ENCODE data around the gene SLC16A14.
"Not testable (repeated sequence)": the region's sequence is repeated elsewhere in the genome, so short reads cannot be mapped to it uniquely, and the experiment has no call there.

The SLC16A14 gene

GRCh38 chr2:230068651-230069055 lies at the start of gene SLC16A14:
Gene SLC16A14 (minus strand): TSS chr2:230068924. CDS start chr2:230059352, 9,572 bp downstream.
- DNase-seq (ENCODE audit: low read depth, low spot score) = no peak

- DNase-seq (ENCODE audit: low read depth, low spot score) = no peak
Observed at GRCh38 chr2:230106771-230107170, 38.0 kb upstream of the SLC16A14 start.

- DNase-seq (ENCODE audit: low read depth, low spot score) = not testable (repeated sequence)
Observed at GRCh38 chr2:230101967-230102366, 33.2 kb upstream of the SLC16A14 start.

GRCh38 chr2:230097841-230098240 lies 29.1 kb upstream of the SLC16A14 start:
- no peak for DNase-seq (ENCODE audit: low read depth, low spot score)

- no peak for DNase-seq (ENCODE audit: low read depth, low spot score)
Observed at GRCh38 chr2:230097424-230097823, 28.7 kb upstream of the SLC16A14 start.

- no peak for DNase-seq (ENCODE audit: low read depth, low spot score)
Observed at GRCh38 chr2:230090967-230091366, 22.2 kb upstream of the SLC16A14 start.

- no peak for DNase-seq (ENCODE audit: low read depth, low spot score)
Observed at GRCh38 chr2:230085201-230085600, 16.5 kb upstream of the SLC16A14 start.

GRCh38 chr2:230077851-230078547 lies 9.3 kb upstream of the SLC16A14 start:
- DNase-seq (ENCODE audit: low read depth, low spot score) = no peak

GRCh38 chr2:230076819-230077218 lies 8.1 kb upstream of the SLC16A14 start:
- no peak for DNase-seq (ENCODE audit: low read depth, low spot score)

- DNase-seq (ENCODE audit: low read depth, low spot score) = no peak
Observed at GRCh38 chr2:230075988-230076631, 7.4 kb upstream of the SLC16A14 start.

GRCh38 chr2:230071421-230071820 lies 2.7 kb upstream of the SLC16A14 start:
- no peak for DNase-seq (ENCODE audit: low read depth, low spot score)

GRCh38 chr2:230069402-230069801 lies 678 bp upstream of the SLC16A14 start:
- no peak for DNase-seq (ENCODE audit: low read depth, low spot score)

GRCh38 chr2:230068016-230068650 lies 591 bp downstream of the SLC16A14 start:
- no peak for DNase-seq (ENCODE audit: low read depth, low spot score)

GRCh38 chr2:230060672-230061293 lies 7.9 kb downstream of the SLC16A14 start:
- no peak for DNase-seq (ENCODE audit: low read depth, low spot score)

- DNase-seq (ENCODE audit: low read depth, low spot score) = no peak
Observed at GRCh38 chr2:230053753-230054478, 14.8 kb downstream of the SLC16A14 start.

GRCh38 chr2:230052299-230052698 lies 16.4 kb downstream of the SLC16A14 start:
- DNase-seq (ENCODE audit: low read depth, low spot score) = no peak

- DNase-seq (ENCODE audit: low read depth, low spot score) = no peak
Observed at GRCh38 chr2:230050136-230050535, 18.6 kb downstream of the SLC16A14 start.

GRCh38 chr2:230048010-230048671 lies 20.6 kb downstream of the SLC16A14 start:
- no peak for DNase-seq (ENCODE audit: low read depth, low spot score)

GRCh38 chr2:230046491-230046890 lies 22.2 kb downstream of the SLC16A14 start:
- no peak for DNase-seq (ENCODE audit: low read depth, low spot score)

- no peak for DNase-seq (ENCODE audit: low read depth, low spot score)
Observed at GRCh38 chr2:230043461-230043860, 25.3 kb downstream of the SLC16A14 start.

- no peak for DNase-seq (ENCODE audit: low read depth, low spot score)
Observed at GRCh38 chr2:230043025-230043424, 25.7 kb downstream of the SLC16A14 start.

All from brain pericyte (primary cell).